ENCODE data around the gene MBNL2.

MBNL2 gene

DNA sequence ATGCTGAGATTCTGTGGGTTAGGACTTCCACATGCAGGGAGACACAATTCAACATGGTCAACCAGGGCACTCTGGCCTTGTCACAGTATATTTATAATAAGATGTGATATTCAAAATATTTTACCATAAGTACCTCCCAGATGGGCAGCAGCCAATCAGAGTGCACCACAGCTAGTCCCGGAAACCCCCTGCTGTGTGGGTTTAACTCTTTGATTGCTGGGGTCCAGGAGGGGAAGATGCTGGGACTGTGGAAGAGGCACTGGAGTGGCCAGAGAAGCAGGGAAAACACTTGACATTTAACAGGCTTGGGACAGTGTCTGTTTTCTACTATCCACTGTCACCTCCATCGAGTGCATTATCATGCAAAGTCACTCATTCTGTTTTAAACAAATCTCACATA, 99.0 kb downstream of the MBNL2 start:
- Histone ChIP-seq H4K20me1 (ENCODE audit: insufficient read depth) (no peaks in the 10 kb centered on the region), H3K27me3 (ENCODE audit: insufficient read depth, low read depth) (no peaks in the 10 kb centered on the region), H3K27ac (no peak overlapping the region), H3K36me3 (ENCODE audit: insufficient read depth) (no peaks in the 10 kb centered on the region), H3K4me2 (no peak overlapping the region), H3K4me3 (IDR thresholded peaks at IDR 0.05; ENCODE audit: insufficient read depth, low read depth, low read length) (no peak overlapping the region), H3K79me2 (ENCODE audit: insufficient read depth, low read depth) (no peaks in the 10 kb centered on the region), H2AFZ (ENCODE audit: low read depth) (no peak overlapping the region), H3K4me1 (ENCODE audit: low read depth, poor library complexity, severe bottlenecking) (no peaks in the 10 kb centered on the region), H3K9ac (no peak overlapping the region)
- TF ChIP-seq, protein P1, sequence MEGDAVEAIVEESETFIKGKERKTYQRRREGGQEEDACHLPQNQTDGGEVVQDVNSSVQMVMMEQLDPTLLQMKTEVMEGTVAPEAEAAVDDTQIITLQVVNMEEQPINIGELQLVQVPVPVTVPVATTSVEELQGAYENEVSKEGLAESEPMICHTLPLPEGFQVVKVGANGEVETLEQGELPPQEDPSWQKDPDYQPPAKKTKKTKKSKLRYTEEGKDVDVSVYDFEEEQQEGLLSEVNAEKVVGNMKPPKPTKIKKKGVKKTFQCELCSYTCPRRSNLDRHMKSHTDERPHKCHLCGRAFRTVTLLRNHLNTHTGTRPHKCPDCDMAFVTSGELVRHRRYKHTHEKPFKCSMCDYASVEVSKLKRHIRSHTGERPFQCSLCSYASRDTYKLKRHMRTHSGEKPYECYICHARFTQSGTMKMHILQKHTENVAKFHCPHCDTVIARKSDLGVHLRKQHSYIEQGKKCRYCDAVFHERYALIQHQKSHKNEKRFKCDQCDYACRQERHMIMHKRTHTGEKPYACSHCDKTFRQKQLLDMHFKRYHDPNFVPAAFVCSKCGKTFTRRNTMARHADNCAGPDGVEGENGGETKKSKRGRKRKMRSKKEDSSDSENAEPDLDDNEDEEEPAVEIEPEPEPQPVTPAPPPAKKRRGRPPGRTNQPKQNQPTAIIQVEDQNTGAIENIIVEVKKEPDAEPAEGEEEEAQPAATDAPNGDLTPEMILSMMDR (conservative IDR thresholded peaks at IDR 0.05; ENCODE audit: low read depth, low read length) = no peak

DNA sequence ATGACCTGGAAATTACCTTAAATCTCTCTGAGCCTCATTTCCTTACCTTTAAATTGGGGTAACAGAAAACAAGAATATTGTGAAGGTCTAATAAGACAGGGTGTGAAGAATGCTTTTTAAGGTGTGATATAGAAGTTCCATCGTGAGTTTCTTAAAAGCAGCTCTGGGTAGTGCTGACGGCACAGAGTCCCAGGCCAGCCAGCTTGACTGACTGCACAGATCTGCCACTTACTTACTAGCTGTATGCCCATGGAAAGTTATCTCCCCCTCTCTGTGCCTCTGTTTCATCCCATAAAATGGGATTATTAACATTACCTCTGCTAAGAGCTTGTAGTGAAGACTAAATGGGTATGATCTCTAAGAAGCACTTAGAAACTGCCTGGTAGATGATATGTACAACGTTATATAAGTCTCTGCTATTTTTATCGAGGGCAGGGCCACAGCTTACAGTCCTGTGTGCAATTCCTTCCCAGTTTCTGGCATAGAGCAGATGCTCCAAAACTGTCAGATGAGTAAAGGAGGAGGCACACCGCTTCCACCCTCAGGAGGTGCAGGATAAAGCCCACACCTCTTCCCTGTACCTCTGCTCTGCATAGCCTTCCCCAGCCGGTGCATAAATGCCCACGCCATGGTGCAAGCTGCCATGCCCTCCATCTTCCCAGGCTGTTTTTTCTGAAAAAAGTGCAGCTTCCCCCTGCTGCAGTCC, 99.6 kb downstream of the MBNL2 start:
- H3K4me2 ChIP-seq = no peak overlapping the region
- TF ChIP-seq, protein P1 (conservative IDR thresholded peaks at IDR 0.05; ENCODE audit: low read depth, low read length) = no peak
- no peaks in the 10 kb centered on the region for H3K79me2 ChIP-seq (ENCODE audit: insufficient read depth, low read depth)
- H3K27me3 ChIP-seq (ENCODE audit: insufficient read depth, low read depth) = no peaks in the 10 kb centered on the region
- no peaks in the 10 kb centered on the region for H3K36me3 ChIP-seq (ENCODE audit: insufficient read depth)
- H3K27ac ChIP-seq = no peak overlapping the region
- H4K20me1 ChIP-seq (ENCODE audit: insufficient read depth) = no peaks in the 10 kb centered on the region
- H3K4me3 ChIP-seq (IDR thresholded peaks at IDR 0.05; ENCODE audit: insufficient read depth, low read depth, low read length) = no peak overlapping the region
- H3K9ac ChIP-seq = no peak overlapping the region
- no peaks in the 10 kb centered on the region for H3K4me1 ChIP-seq (ENCODE audit: low read depth, poor library complexity, severe bottlenecking)
- H2AFZ ChIP-seq (ENCODE audit: low read depth) = no peak overlapping the region

DNA sequence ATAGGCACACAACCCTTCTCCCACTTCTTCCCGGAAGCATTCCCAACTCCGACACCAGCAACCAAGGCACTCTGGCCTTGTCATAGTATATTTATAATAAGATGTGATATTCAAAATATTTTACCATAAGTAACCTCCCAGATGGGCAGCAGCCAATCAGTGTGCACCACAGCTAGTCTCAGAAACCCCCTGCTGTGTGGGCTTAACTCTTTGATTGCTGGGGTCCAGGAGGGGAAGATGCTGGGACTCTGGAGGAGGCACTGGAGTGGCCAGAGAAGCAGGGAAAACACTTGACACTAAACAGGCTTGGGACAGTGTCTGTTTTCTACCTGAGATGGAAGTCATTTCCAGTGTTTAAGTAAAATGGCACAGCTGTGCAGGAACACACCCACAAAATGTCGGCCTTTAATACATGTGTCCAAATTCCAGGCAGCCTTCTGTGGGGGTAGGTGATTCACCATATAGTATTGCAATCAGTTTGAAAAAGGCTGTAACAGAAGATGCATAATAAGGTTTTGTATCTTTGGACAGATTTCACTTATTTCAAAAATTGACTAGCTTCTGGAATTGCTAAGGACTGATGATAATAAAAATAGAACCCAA, 100.7 kb downstream of the MBNL2 start:
- H3K9ac ChIP-seq = no peak overlapping the region
- no peaks in the 10 kb centered on the region for H4K20me1 ChIP-seq (ENCODE audit: insufficient read depth)
- no peak overlapping the region for H3K4me2 ChIP-seq
- H3K36me3 ChIP-seq (ENCODE audit: insufficient read depth) = no peaks in the 10 kb centered on the region
- no peak overlapping the region for H2AFZ ChIP-seq (ENCODE audit: low read depth)
- no peaks in the 10 kb centered on the region for H3K79me2 ChIP-seq (ENCODE audit: insufficient read depth, low read depth)
- H3K27ac ChIP-seq = no peak overlapping the region
- H3K4me1 ChIP-seq (ENCODE audit: low read depth, poor library complexity, severe bottlenecking) = no peaks in the 10 kb centered on the region
- TF ChIP-seq, protein P1 (conservative IDR thresholded peaks at IDR 0.05; ENCODE audit: low read depth, low read length) = no peak
- H3K4me3 ChIP-seq (IDR thresholded peaks at IDR 0.05; ENCODE audit: insufficient read depth, low read depth, low read length) = no peak overlapping the region
- no peaks in the 10 kb centered on the region for H3K27me3 ChIP-seq (ENCODE audit: insufficient read depth, low read depth)

DNA sequence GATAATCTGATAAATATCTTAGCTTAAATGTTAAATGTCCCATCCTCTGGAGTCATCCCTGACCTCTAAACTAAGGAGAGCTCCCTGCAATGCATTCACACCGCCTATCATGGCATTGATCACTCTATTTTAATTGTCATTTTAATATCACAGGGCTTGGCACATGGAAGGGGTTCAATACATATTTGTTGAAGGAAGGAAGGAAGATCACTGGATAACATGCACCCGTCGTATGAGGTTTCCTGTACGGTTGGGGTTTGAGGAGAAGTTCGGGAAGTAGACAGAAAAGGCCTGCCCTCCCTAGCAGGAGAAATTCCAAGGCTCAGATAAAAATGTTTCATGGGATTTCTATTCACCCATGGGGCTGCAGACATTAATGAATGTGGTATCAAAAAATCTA, 102.0 kb downstream of the MBNL2 start:
- H2AFZ ChIP-seq (ENCODE audit: low read depth) = no peak overlapping the region
- no peak overlapping the region for H3K9ac ChIP-seq
- H3K4me3 ChIP-seq (IDR thresholded peaks at IDR 0.05; ENCODE audit: insufficient read depth, low read depth, low read length) = no peak overlapping the region
- TF ChIP-seq, protein P1 (conservative IDR thresholded peaks at IDR 0.05; ENCODE audit: low read depth, low read length) = no peak
- H3K36me3 ChIP-seq (ENCODE audit: insufficient read depth) = no peaks in the 10 kb centered on the region
- H3K4me2 ChIP-seq = no peak overlapping the region
- no peaks in the 10 kb centered on the region for H4K20me1 ChIP-seq (ENCODE audit: insufficient read depth)
- no peaks in the 10 kb centered on the region for H3K4me1 ChIP-seq (ENCODE audit: low read depth, poor library complexity, severe bottlenecking)
- no peaks in the 10 kb centered on the region for H3K79me2 ChIP-seq (ENCODE audit: insufficient read depth, low read depth)
- no peak overlapping the region for H3K27ac ChIP-seq
- H3K27me3 ChIP-seq (ENCODE audit: insufficient read depth, low read depth) = no peaks in the 10 kb centered on the region

Measured in KMS-11 (cell line).